ENCODE results near the gene DNAJC3. TPM values are rescaled to one million over a fixed set of nuclear protein-coding genes. Genes with fewer than 3 reads are reported as not detected.

The DNAJC3 gene
- total and polyA plus RNA-seq, 2 of the 13 experiments (the other 11 are each of a cell fraction or from before 2014, with no cell fraction given), result 10.4 to 48.2 TPM

DNA sequence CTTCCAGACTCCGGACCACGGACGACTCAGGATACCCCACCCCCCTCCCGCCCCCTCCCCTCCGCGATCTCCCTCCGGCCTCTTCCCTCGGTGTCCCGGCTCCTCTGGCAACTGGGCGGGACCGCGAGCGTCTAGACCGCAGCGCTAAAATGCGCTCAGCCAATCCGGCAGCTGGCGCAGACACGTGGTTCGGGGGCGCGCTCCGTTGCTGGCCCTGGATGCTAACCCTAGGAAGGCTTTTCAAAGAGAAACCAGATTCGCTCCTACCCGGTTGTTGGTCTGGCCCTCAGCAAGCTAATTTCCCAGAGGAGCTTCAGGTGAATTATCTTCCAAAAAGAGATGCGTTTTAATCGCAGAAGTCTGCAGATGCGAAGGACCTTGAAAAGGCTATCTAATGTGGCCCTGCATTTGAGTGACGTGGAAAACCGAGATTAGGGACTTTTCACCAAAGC lies 32.3 kb upstream of the DNAJC3 start, which contains the start of gene DZIP1 (continued):
- no peak for TF ChIP-seq EED (CRISPR knock-in tag; IDR thresholded peaks at IDR 0.05)
- TF ChIP-seq, protein P1, sequence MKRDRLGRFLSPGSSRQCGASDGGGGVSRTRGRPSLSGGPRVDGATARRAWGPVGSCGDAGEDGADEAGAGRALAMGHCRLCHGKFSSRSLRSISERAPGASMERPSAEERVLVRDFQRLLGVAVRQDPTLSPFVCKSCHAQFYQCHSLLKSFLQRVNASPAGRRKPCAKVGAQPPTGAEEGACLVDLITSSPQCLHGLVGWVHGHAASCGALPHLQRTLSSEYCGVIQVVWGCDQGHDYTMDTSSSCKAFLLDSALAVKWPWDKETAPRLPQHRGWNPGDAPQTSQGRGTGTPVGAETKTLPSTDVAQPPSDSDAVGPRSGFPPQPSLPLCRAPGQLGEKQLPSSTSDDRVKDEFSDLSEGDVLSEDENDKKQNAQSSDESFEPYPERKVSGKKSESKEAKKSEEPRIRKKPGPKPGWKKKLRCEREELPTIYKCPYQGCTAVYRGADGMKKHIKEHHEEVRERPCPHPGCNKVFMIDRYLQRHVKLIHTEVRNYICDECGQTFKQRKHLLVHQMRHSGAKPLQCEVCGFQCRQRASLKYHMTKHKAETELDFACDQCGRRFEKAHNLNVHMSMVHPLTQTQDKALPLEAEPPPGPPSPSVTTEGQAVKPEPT (CRISPR knock-in tag; IDR thresholded peaks at IDR 0.05; ENCODE audit: low read depth), result no peak
- TF ChIP-seq NFRKB (IDR thresholded peaks at IDR 0.05), result no peak
- TF ChIP-seq, protein P2, sequence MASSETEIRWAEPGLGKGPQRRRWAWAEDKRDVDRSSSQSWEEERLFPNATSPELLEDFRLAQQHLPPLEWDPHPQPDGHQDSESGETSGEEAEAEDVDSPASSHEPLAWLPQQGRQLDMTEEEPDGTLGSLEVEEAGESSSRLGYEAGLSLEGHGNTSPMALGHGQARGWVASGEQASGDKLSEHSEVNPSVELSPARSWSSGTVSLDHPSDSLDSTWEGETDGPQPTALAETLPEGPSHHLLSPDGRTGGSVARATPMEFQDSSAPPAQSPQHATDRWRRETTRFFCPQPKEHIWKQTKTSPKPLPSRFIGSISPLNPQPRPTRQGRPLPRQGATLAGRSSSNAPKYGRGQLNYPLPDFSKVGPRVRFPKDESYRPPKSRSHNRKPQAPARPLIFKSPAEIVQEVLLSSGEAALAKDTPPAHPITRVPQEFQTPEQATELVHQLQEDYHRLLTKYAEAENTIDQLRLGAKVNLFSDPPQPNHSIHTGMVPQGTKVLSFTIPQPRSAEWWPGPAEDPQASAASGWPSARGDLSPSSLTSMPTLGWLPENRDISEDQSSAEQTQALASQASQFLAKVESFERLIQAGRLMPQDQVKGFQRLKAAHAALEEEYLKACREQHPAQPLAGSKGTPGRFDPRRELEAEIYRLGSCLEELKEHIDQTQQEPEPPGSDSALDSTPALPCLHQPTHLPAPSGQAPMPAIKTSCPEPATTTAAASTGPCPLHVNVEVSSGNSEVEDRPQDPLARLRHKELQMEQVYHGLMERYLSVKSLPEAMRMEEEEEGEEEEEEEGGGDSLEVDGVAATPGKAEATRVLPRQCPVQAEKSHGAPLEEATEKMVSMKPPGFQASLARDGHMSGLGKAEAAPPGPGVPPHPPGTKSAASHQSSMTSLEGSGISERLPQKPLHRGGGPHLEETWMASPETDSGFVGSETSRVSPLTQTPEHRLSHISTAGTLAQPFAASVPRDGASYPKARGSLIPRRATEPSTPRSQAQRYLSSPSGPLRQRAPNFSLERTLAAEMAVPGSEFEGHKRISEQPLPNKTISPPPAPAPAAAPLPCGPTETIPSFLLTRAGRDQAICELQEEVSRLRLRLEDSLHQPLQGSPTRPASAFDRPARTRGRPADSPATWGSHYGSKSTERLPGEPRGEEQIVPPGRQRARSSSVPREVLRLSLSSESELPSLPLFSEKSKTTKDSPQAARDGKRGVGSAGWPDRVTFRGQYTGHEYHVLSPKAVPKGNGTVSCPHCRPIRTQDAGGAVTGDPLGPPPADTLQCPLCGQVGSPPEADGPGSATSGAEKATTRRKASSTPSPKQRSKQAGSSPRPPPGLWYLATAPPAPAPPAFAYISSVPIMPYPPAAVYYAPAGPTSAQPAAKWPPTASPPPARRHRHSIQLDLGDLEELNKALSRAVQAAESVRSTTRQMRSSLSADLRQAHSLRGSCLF (CRISPR knock-in tag; IDR thresholded peaks at IDR 0.05; ENCODE audit: borderline replicate concordance), result 0 out of 2 replicates have a peak, but pooled peaks have one; percentile 21
- no peak for TF ChIP-seq JDP2 (CRISPR knock-in tag; IDR thresholded peaks at IDR 0.05; ENCODE audit: borderline replicate concordance)
- no peak; the same call in 1 of the 2 replicates for TF ChIP-seq ZNF709 (CRISPR knock-in tag; IDR thresholded peaks at IDR 0.05)
- TF ChIP-seq, protein P3, sequence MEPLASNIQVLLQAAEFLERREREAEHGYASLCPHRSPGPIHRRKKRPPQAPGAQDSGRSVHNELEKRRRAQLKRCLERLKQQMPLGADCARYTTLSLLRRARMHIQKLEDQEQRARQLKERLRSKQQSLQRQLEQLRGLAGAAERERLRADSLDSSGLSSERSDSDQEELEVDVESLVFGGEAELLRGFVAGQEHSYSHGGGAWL (CRISPR knock-in tag; IDR thresholded peaks at IDR 0.05), result no peak
- TF ChIP-seq CHCHD3 (CRISPR knock-in tag; IDR thresholded peaks at IDR 0.05), result 0 out of 2 replicates have a peak, but pooled peaks have one; percentile 46
- 0 out of 2 replicates have a peak, but pooled peaks have one; percentile 30 for TF ChIP-seq ETV6 (CRISPR knock-in tag; conservative IDR thresholded peaks at IDR 0.05)
- peak; percentile 92 for TF ChIP-seq DR1 (CRISPR knock-in tag; IDR thresholded peaks at IDR 0.05)
- TF ChIP-seq, protein P4, sequence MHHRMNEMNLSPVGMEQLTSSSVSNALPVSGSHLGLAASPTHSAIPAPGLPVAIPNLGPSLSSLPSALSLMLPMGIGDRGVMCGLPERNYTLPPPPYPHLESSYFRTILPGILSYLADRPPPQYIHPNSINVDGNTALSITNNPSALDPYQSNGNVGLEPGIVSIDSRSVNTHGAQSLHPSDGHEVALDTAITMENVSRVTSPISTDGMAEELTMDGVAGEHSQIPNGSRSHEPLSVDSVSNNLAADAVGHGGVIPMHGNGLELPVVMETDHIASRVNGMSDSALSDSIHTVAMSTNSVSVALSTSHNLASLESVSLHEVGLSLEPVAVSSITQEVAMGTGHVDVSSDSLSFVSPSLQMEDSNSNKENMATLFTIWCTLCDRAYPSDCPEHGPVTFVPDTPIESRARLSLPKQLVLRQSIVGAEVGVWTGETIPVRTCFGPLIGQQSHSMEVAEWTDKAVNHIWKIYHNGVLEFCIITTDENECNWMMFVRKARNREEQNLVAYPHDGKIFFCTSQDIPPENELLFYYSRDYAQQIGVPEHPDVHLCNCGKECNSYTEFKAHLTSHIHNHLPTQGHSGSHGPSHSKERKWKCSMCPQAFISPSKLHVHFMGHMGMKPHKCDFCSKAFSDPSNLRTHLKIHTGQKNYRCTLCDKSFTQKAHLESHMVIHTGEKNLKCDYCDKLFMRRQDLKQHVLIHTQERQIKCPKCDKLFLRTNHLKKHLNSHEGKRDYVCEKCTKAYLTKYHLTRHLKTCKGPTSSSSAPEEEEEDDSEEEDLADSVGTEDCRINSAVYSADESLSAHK (CRISPR knock-in tag; IDR thresholded peaks at IDR 0.05; ENCODE audit: borderline replicate concordance), result no peak
- TF ChIP-seq SKI (IDR thresholded peaks at IDR 0.05; ENCODE audit: partially characterized antibody), result no peak
- TF ChIP-seq ZNF335 (CRISPR knock-in tag; IDR thresholded peaks at IDR 0.05), result no peak
- no peak; the same call in 1 of the 2 replicates for TF ChIP-seq ZFY (CRISPR knock-in tag; IDR thresholded peaks at IDR 0.05)
- no peak for TF ChIP-seq ZNF564 (CRISPR knock-in tag; IDR thresholded peaks at IDR 0.05)
- TF ChIP-seq, protein P5, sequence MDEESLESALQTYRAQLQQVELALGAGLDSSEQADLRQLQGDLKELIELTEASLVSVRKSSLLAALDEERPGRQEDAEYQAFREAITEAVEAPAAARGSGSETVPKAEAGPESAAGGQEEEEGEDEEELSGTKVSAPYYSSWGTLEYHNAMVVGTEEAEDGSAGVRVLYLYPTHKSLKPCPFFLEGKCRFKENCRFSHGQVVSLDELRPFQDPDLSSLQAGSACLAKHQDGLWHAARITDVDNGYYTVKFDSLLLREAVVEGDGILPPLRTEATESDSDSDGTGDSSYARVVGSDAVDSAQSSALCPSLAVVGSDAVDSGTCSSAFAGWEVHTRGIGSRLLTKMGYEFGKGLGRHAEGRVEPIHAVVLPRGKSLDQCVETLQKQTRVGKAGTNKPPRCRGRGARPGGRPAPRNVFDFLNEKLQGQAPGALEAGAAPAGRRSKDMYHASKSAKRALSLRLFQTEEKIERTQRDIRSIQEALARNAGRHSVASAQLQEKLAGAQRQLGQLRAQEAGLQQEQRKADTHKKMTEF (CRISPR knock-in tag; IDR thresholded peaks at IDR 0.05), result peak; percentile 28; the same call in 1 of the 2 replicates
- 0 out of 2 replicates have a peak, but pooled peaks have one; percentile 42 for TF ChIP-seq NFKB2 (CRISPR knock-in tag; IDR thresholded peaks at IDR 0.05; ENCODE audit: borderline replicate concordance)
- TF ChIP-seq GTF2F1 (IDR thresholded peaks at IDR 0.05; ENCODE audit: low read length), result no peak
- no peak for TF ChIP-seq ZNF317 (CRISPR knock-in tag; IDR thresholded peaks at IDR 0.05)
- no peak for TF ChIP-seq ZNF841 (CRISPR knock-in tag; IDR thresholded peaks at IDR 0.05; ENCODE audit: borderline replicate concordance)
